Osteoblast (primary cell): ENCODE measurements around the gene TSEN15. TPM values are rescaled to one million over a fixed set of nuclear protein-coding genes. Genes with fewer than 3 reads are reported as not detected.

Experiments used
- DNase-seq: peaks from one replicate; pipeline ENCODE4 v3.0.0; 2011; ENCODE audit warnings: low spot score, mixed read lengths; ENCODE audit not compliant: insufficient read length; ENCODE audit errors: missing footprints
- H2AFZ ChIP-seq: 2 replicates; pipeline ENCODE4 v1.6.0; 2011; ENCODE audit warnings: mild to moderate bottlenecking, low read length
- H3K27ac ChIP-seq: 2 replicates; pipeline ENCODE4 v1.5.1; 2011; ENCODE audit warnings: mild to moderate bottlenecking, low read depth, low read length, moderate library complexity
- H3K27me3 ChIP-seq: 2 replicates; pipeline ENCODE4 v1.6.0; 2012; ENCODE audit warnings: mild to moderate bottlenecking, control low read depth, inconsistent platforms, low read length, moderate library complexity; ENCODE audit not compliant: insufficient read depth
- H3K36me3 ChIP-seq: 2 replicates; pipeline ENCODE4 v1.5.1; 2011; ENCODE audit warnings: mild to moderate bottlenecking, low read length, control low read depth, moderate library complexity; ENCODE audit not compliant: insufficient read depth
- H3K4me1 ChIP-seq: 2 replicates; pipeline ENCODE4 v1.5.1; 2011; ENCODE audit warnings: mild to moderate bottlenecking, low read length, control low read depth, moderate library complexity; ENCODE audit not compliant: insufficient read depth
- H3K4me2 ChIP-seq: 2 replicates; pipeline ENCODE4 v1.6.0; 2011; ENCODE audit warnings: mild to moderate bottlenecking, low read length; ENCODE audit not compliant: insufficient read depth
- H3K4me3 ChIP-seq: fragments of 200-600 bp; sonication (generic); 3 replicates; pipeline ENCODE4 v1.5.1; 2012; ENCODE audit warnings: mild to moderate bottlenecking, low read length, inconsistent platforms; ENCODE audit not compliant: insufficient read depth
- H3K79me2 ChIP-seq: 2 replicates; pipeline ENCODE4 v1.6.0; 2012; ENCODE audit warnings: mild to moderate bottlenecking, low read length, control low read depth, inconsistent platforms; ENCODE audit not compliant: insufficient read depth
- H3K9me3 ChIP-seq: 2 replicates; pipeline ENCODE4 v1.5.1; 2011; ENCODE audit warnings: low read depth, low read length, control low read depth
- H4K20me1 ChIP-seq: 2 replicates; pipeline ENCODE4 v1.6.0; 2012; ENCODE audit warnings: mild to moderate bottlenecking, low read length, control low read depth; ENCODE audit not compliant: insufficient read depth
- total RNA-seq: library from RNA; depleted of rRNA; stranded (reverse); fragments of >200 nt; gene quantifications from 2 replicates; pipeline ENCODE4 v1.2.3, GENCODE V29; 2012
- TF ChIP-seq, protein P1 (sequence below): IDR thresholded peaks from 2 replicates; pipeline ENCODE4 v1.5.1; 2011; ENCODE audit warnings: mild to moderate bottlenecking, low read depth, low read length, moderate library complexity; ENCODE audit errors: extremely low read depth

The TSEN15 gene
- total RNA-seq, 1 donor, result 51.8 TPM

DNA sequence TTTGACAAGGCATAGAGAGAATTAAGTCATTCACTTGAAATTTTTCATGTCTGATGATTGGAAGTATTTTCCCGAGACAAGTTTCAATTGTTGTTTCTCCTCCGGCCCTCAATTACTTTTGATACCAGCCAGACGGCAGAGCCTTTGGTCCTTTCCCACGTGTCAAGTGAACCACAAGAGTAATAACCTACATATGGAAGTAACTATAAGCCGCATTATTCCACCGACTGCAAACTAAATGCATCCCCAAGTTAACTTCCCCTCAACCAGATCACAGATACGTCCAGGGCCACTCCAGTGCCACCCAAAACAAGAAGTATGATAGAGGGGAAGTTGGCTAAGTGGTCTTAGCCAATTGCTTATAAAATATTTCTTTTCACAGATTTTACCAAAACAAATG lies 34.2 kb upstream of the TSEN15 start:
- Histone ChIP-seq H2AFZ (no peak overlapping the region), H3K36me3 (no peaks in the 10 kb centered on the region), H3K79me2 (no peaks in the 10 kb centered on the region), H3K9me3 (no peaks in the 10 kb centered on the region), H3K4me3 (no peak overlapping the region), H3K4me1 (no peaks in the 10 kb centered on the region), H3K27ac (no peak overlapping the region), H3K27me3 (peaks cover 5% of the 10 kb centered on the region), H4K20me1 (no peaks in the 10 kb centered on the region), H3K4me2 (no peak overlapping the region)
- TF ChIP-seq, protein P1, sequence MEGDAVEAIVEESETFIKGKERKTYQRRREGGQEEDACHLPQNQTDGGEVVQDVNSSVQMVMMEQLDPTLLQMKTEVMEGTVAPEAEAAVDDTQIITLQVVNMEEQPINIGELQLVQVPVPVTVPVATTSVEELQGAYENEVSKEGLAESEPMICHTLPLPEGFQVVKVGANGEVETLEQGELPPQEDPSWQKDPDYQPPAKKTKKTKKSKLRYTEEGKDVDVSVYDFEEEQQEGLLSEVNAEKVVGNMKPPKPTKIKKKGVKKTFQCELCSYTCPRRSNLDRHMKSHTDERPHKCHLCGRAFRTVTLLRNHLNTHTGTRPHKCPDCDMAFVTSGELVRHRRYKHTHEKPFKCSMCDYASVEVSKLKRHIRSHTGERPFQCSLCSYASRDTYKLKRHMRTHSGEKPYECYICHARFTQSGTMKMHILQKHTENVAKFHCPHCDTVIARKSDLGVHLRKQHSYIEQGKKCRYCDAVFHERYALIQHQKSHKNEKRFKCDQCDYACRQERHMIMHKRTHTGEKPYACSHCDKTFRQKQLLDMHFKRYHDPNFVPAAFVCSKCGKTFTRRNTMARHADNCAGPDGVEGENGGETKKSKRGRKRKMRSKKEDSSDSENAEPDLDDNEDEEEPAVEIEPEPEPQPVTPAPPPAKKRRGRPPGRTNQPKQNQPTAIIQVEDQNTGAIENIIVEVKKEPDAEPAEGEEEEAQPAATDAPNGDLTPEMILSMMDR, result no peak
- DNase-seq, result no peak

DNA sequence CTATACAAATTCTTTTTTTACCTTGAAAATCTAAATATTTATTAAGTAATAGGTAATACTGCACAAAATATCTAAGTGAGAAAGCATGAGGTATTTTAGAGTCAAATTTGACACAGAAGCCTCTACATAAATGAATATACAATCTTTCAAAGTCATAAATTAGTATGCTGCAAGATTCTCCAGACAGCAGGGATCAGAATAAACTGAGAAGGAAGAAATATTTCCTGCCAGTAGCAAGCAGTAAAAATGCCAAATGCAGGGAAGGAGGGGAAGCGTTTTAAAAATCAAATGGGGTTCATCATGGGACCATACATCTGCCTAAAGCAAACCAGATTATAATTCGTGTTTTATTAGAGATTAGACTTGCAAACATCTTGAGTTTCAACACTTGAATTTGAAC lies 32.9 kb upstream of the TSEN15 start:
- Histone ChIP-seq H3K27me3 (peaks cover 5% of the 10 kb centered on the region), H4K20me1 (no peaks in the 10 kb centered on the region), H3K4me1 (no peaks in the 10 kb centered on the region), H3K79me2 (no peaks in the 10 kb centered on the region), H2AFZ (no peak overlapping the region), H3K27ac (no peak overlapping the region), H3K4me2 (no peak overlapping the region), H3K4me3 (no peak overlapping the region), H3K36me3 (no peaks in the 10 kb centered on the region), H3K9me3 (no peaks in the 10 kb centered on the region)
- TF ChIP-seq, protein P1, result no peak
- DNase-seq, result no peak

DNA sequence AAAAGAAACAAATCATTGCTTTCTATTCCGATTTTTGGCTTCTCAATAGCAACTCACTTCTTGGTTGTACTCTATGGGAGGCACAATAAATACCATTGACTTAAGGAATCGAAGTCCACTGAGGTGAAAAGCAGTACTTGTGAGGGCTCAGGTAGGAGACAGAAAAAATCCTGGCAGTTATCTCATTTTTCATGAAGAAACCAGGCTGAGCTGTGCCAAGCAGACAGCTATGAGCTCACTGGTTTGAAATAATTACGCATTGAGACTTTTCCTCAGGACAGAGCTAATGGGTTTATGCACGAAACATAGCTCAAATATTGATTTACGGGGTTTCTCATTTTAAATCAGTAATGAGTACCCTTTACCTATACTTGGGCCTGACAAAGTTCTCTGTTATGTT lies 32.5 kb upstream of the TSEN15 start:
- TF ChIP-seq, protein P1, result no peak
- no peaks in the 10 kb centered on the region for H3K9me3 ChIP-seq
- no peaks in the 10 kb centered on the region for H3K79me2 ChIP-seq
- H3K36me3 ChIP-seq, result no peaks in the 10 kb centered on the region
- H3K4me1 ChIP-seq, result no peaks in the 10 kb centered on the region
- H3K27me3 ChIP-seq, result peaks cover 5% of the 10 kb centered on the region
- no peak overlapping the region for H3K4me2 ChIP-seq
- H4K20me1 ChIP-seq, result no peaks in the 10 kb centered on the region
- no peak for DNase-seq
- no peak overlapping the region for H2AFZ ChIP-seq
- no peak overlapping the region for H3K27ac ChIP-seq
- no peak overlapping the region for H3K4me3 ChIP-seq

DNA sequence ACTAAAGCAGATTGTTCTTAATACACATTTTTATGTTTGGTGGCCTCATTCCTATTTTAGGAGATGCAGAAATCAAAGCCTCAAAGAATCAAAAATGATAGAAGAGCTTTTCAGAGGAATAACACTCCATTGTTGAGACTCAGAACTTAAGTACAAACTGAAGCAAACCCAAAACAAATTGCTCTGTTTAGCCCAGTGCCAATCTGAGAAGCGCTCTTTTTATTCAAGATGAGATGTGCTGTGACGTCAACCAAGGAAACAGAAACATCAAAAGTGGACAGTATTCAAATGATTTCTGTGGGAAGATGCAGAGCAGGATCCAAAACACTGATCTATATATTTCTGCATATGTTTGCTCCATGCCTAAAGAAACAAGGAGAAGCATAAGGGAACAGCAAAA lies 32.0 kb upstream of the TSEN15 start:
- Histone ChIP-seq H3K4me3 (no peak overlapping the region), H2AFZ (no peak overlapping the region), H3K27me3 (peaks cover 3% of the 10 kb centered on the region), H4K20me1 (no peaks in the 10 kb centered on the region), H3K79me2 (no peaks in the 10 kb centered on the region), H3K4me1 (no peaks in the 10 kb centered on the region), H3K27ac (no peak overlapping the region), H3K9me3 (no peaks in the 10 kb centered on the region), H3K4me2 (no peak overlapping the region), H3K36me3 (no peaks in the 10 kb centered on the region)
- no peak for DNase-seq
- TF ChIP-seq, protein P1, result no peak
